Measurements from ENCODE around the gene CHIT1.

CHIT1 gene

GRCh38 chr1:203189951-203190352, 39.5 kb downstream of the CHIT1 start:
- no peak for TF ChIP-seq CTCF (IDR thresholded peaks at IDR 0.05; ENCODE audit: control extremely low read depth, extremely low read depth, low read depth, missing control alignments)
- CTCF ChIA-PET = interaction anchor here (2.3 kb wide), 1 partner anchor 26 kb away, joined by 8 read pairs; no protein-coding TSS in a partner anchor
- DNase-seq (ENCODE audit: extremely low spot score) = no peak
- POLR2A ChIA-PET = no interaction called here

- DNase-seq (ENCODE audit: extremely low spot score) = no peak
- no peak for TF ChIP-seq CTCF (IDR thresholded peaks at IDR 0.05; ENCODE audit: control extremely low read depth, extremely low read depth, low read depth, missing control alignments)
- ChIA-PET POLR2A (interaction anchor here (0.6 kb wide), 1 partner anchor 139 kb away, joined by 3 read pairs; no protein-coding TSS in a partner anchor), CTCF (interaction anchor here (1.9 kb wide), 1 partner anchor 17 kb away, joined by 4 read pairs; no protein-coding TSS in a partner anchor)
These were observed 40.7 kb downstream of the CHIT1 start for GRCh38 chr1:203188686-203189232.

- no peak for TF ChIP-seq CTCF (IDR thresholded peaks at IDR 0.05; ENCODE audit: control extremely low read depth, extremely low read depth, low read depth, missing control alignments)
- CTCF ChIA-PET = interaction anchor here (1.9 kb wide), 1 partner anchor 16 kb away, joined by 4 read pairs; no protein-coding TSS in a partner anchor
- POLR2A ChIA-PET = no interaction called here
- DNase-seq (ENCODE audit: extremely low spot score) = no peak
These were observed 41.7 kb downstream of the CHIT1 start for GRCh38 chr1:203187689-203188264.

GRCh38 chr1:203187304-203187685, 42.2 kb downstream of the CHIT1 start:
- TF ChIP-seq CTCF (IDR thresholded peaks at IDR 0.05; ENCODE audit: control extremely low read depth, extremely low read depth, low read depth, missing control alignments) = no peak
- ChIA-PET CTCF (no interaction called here), POLR2A (no interaction called here)
- DNase-seq (ENCODE audit: extremely low spot score) = no peak

GRCh38 chr1:203186446-203187303, 42.8 kb downstream of the CHIT1 start, which contains the start of gene CHI3L1:
Gene CHI3L1, minus strand, starts transcription at chr1:203186704. Its CDS starts 81 bp downstream, at chr1:203186623.
- DNase-seq (ENCODE audit: extremely low spot score) = no peak
- ChIA-PET POLR2A (no interaction called here), CTCF (interaction anchor here (1.3 to 5.0 kb wide), 2 partner anchors 9 to 14 kb away, joined by 5 to 35 read pairs; no protein-coding TSS in a partner anchor)
- no peak for TF ChIP-seq CTCF (IDR thresholded peaks at IDR 0.05; ENCODE audit: control extremely low read depth, extremely low read depth, low read depth, missing control alignments)

- no peak for DNase-seq (ENCODE audit: extremely low spot score)
- POLR2A ChIA-PET = no interaction called here
- CTCF ChIA-PET = interaction anchor here (1.0 to 5.0 kb wide), 3 partner anchors 10 to 31 kb away, joined by 3 to 35 read pairs (median 5); no protein-coding TSS in a partner anchor
- no peak for TF ChIP-seq CTCF (IDR thresholded peaks at IDR 0.05; ENCODE audit: control extremely low read depth, extremely low read depth, low read depth, missing control alignments)
These were observed 43.4 kb downstream of the CHIT1 start for GRCh38 chr1:203186091-203186445.
